Measurements from ENCODE around the gene RRAS. TPM values are rescaled to one million over a fixed set of nuclear protein-coding genes. Genes with fewer than 3 reads are reported as not detected.
"Not testable (repeated sequence)": the region's sequence is repeated elsewhere in the genome, so short reads cannot be mapped to it uniquely, and the experiment has no call there.

RRAS gene
- total RNA-seq, 1 donor from 2014 or later = 18.3 TPM

- DNase-seq (ENCODE audit: low read depth in 2 of 2) = no peak
Observed at GRCh38 chr19:49655570-49656455, 15.9 kb upstream of the RRAS start.

GRCh38 chr19:49654581-49654980, 14.6 kb upstream of the RRAS start:
- DNase-seq (ENCODE audit: low read depth in 2 of 2) = no peak

- DNase-seq (ENCODE audit: low read depth in 2 of 2) = no peak
Observed at GRCh38 chr19:49653466-49653806, 13.5 kb upstream of the RRAS start.

- DNase-seq (ENCODE audit: low read depth in 2 of 2) = no peak
Observed at GRCh38 chr19:49652551-49653465, 12.9 kb upstream of the RRAS start.

- DNase-seq (ENCODE audit: low read depth in 2 of 2) = no peak
Observed at GRCh38 chr19:49651820-49652550, 12.0 kb upstream of the RRAS start.

GRCh38 chr19:49651029-49651819, 11.3 kb upstream of the RRAS start:
- DNase-seq (ENCODE audit: low read depth in 2 of 2) = no peak

GRCh38 chr19:49646586-49646985, 6.6 kb upstream of the RRAS start:
- no peak for DNase-seq (ENCODE audit: low read depth in 2 of 2)

GRCh38 chr19:49645995-49646394, 6.1 kb upstream of the RRAS start:
- no peak for DNase-seq (ENCODE audit: low read depth in 2 of 2)

- no peak for DNase-seq (ENCODE audit: low read depth in 2 of 2)
Observed at GRCh38 chr19:49645592-49645991, 5.6 kb upstream of the RRAS start.

GRCh38 chr19:49643466-49643865, 3.5 kb upstream of the RRAS start:
- no peak for DNase-seq (ENCODE audit: low read depth in 2 of 2)

GRCh38 chr19:49642492-49643035, 2.6 kb upstream of the RRAS start:
- DNase-seq (ENCODE audit: low read depth in 2 of 2) = peak in 1 of 2 donors; percentile 24

GRCh38 chr19:49641688-49642491, 1.9 kb upstream of the RRAS start, which contains the start of gene SCAF1:
Gene SCAF1 (plus strand): TSS chr19:49642209. CDS start chr19:49645027, 2,818 bp downstream.
- DNase-seq (ENCODE audit: low read depth in 2 of 2) = peak; percentile 100

- no peak for DNase-seq (ENCODE audit: low read depth in 2 of 2)
Observed at GRCh38 chr19:49639401-49640112, 386 bp downstream of the RRAS start.

GRCh38 chr19:49637821-49638738, 1.9 kb downstream of the RRAS start:
- DNase-seq (ENCODE audit: low read depth in 2 of 2) = peak in 1 of 2 donors; percentile 65

- no peak for DNase-seq (ENCODE audit: low read depth in 2 of 2)
Observed at GRCh38 chr19:49636233-49636932, 3.6 kb downstream of the RRAS start.

- peak; percentile 32 to 60 for DNase-seq (ENCODE audit: low read depth in 2 of 2)
Observed at GRCh38 chr19:49635530-49636232, 4.3 kb downstream of the RRAS start.

- DNase-seq (ENCODE audit: low read depth in 2 of 2) = not testable (repeated sequence)
Observed at GRCh38 chr19:49633273-49633672, 6.7 kb downstream of the RRAS start.

Data from lung microvascular endothelial cell (primary cell).